Uterus (tissue), 2 donors: ENCODE measurements around the gene TMEM269.
A peak's percentile ranks its signal among the peaks of the same experiment; 100 is the strongest.

Experiments
- CTCF ChIP-seq, 4 experiments: fragments of 200-600 bp in 2 of 4; fragments of 450-650 bp in 2 of 4; sonication (generic) in 2 of 4; IDR thresholded peaks; one replicate each; pipeline ENCODE4 v1.5.1; 2016 to 2019; ENCODE audit warnings: antibody characterized with exemption in 4 of 4, mild to moderate bottlenecking in 2 of 4, moderate library complexity in 1 of 4
- POLR2A ChIP-seq, 2 donors: fragments of 450-650 bp; IDR thresholded peaks; one replicate each; pipeline ENCODE4 v1.6.1; 2016; ENCODE audit warnings: antibody characterized with exemption in 2 of 2, mild to moderate bottlenecking in 1 of 2, moderate library complexity in 1 of 2

GRCh38 chr1:42816585-42817439 is 32.0 kb downstream of the TMEM269 start, which contains the start of the genes ERMAP and SVBP:
- TF ChIP-seq CTCF (IDR thresholded peaks at IDR 0.05) = peak in 1 of 4 experiments; percentile 9
- TF ChIP-seq POLR2A (IDR thresholded peaks at IDR 0.05) = peak in 1 of 2 donors; percentile 64
